GM19455 (cell line): ENCODE results near the gene BCL2L2.
"Not testable (repeated sequence)": the region's sequence is repeated elsewhere in the genome, so short reads cannot be mapped to it uniquely, and the experiment has no call there.

ENCODE experiments used
- ATAC-seq: cut with Tn5 transposase; IDR thresholded peaks from one replicate; pipeline ENCODE4 v1.9.1; 2021; ENCODE audit not compliant: unreplicated experiment

BCL2L2 gene

GRCh38 chr14:23322568-23323517 is 16.2 kb downstream of the BCL2L2 start:
- no peak for ATAC-seq

DNA sequence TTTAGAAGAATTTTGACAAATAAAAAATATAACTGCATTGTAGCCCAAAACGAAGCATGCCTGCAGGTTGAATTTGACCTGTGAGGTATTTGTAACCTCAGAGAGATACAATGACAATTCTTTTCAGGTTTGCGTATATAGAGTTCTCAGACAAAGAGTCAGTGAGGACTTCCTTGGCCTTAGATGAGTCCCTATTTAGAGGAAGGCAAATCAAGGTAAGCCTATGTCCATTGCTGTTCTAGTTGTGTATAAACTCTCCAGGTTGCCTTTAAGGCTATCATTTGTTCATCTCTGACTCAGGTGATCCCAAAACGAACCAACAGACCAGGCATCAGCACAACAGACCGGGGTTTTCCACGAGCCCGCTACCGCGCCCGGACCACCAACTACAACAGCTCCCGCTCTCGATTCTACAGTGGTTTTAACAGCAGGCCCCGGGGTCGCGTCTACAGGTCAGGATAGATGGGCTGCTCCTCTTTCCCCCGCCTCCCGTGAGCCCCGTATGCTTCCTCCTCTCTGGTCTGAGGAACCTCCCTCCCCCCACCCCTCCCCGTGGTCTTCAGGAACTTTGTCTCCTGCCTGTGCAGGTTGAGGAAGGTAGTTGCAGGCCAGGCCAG is 17.3 kb downstream of the BCL2L2 start:
- ATAC-seq: no peak

DNA sequence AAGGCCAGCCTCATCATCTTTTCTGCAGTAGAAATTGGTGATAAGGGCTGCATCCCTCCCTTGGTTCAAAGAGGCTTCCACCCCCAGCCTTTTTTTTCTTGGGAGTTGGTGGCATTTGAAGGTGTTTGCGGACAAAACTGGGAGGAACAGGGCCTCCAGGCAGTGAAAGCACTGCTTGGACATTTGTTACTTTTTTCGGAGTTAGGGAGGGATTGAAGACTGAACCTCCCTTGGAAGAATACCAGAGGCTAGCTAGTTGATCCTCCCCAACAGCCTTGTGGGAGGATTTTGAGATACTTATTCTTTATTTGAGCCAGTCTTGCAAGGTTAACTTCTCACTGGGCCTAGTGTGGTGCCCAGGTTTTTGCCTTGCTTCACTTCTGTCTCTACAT is 17.8 kb downstream of the BCL2L2 start:
- ATAC-seq: no peak

GRCh38 chr14:23324993-23325392 is 18.4 kb downstream of the BCL2L2 start:
- ATAC-seq: no peak

- ATAC-seq: not testable (repeated sequence)
Observed at GRCh38 chr14:23325746-23326145, 19.1 kb downstream of the BCL2L2 start.

- no peak for ATAC-seq
Observed at GRCh38 chr14:23326491-23327332, 20.1 kb downstream of the BCL2L2 start.

DNA sequence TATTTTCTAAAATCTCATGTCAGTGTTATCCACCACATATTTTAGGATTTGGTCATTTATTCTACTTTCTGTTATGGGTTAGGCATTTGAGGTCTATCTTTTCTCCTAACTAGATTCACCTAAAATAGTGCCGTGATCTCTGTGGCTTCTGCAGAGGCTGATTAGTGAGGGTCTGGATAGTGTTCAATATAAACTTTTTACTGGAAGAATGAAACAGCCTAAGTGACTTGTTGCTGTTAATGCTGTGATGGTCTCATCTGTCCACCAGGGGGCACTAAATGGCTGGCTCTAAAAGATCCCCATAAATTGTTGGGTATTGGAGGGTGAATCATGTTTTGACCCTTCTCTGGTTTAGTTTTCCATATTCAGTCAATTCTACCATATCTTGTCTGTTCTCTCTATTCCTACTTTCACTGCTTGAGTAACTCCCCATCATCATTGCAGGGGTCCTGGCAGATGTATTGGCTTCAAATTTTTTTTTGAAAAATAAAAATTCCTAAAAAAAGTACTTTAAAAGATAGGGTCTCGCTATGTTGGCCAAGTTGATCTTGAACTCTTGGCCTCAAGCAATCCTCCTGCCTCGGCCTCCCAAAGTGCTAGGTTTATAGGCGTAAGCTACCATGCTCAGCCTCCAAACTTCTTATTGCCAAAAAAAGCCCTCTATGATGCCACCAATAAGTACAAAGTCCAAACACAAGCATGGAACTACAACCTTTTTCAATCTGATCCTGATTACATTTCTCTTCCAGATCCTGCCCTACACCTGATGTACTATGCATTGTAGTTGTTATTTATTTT is 21.5 kb downstream of the BCL2L2 start:
- ATAC-seq: no peak

GRCh38 chr14:23335623-23336022 is 29.0 kb downstream of the BCL2L2 start:
- no peak for ATAC-seq

- no peak for ATAC-seq
Observed at GRCh38 chr14:23339506-23340268, 33.1 kb downstream of the BCL2L2 start.

- no peak for ATAC-seq
Observed at GRCh38 chr14:23344481-23344880, 37.8 kb downstream of the BCL2L2 start.

- ATAC-seq: no peak
Observed at GRCh38 chr14:23345987-23346692, 39.5 kb downstream of the BCL2L2 start.

- ATAC-seq: no peak
Observed at GRCh38 chr14:23346693-23347405, 40.2 kb downstream of the BCL2L2 start.

DNA sequence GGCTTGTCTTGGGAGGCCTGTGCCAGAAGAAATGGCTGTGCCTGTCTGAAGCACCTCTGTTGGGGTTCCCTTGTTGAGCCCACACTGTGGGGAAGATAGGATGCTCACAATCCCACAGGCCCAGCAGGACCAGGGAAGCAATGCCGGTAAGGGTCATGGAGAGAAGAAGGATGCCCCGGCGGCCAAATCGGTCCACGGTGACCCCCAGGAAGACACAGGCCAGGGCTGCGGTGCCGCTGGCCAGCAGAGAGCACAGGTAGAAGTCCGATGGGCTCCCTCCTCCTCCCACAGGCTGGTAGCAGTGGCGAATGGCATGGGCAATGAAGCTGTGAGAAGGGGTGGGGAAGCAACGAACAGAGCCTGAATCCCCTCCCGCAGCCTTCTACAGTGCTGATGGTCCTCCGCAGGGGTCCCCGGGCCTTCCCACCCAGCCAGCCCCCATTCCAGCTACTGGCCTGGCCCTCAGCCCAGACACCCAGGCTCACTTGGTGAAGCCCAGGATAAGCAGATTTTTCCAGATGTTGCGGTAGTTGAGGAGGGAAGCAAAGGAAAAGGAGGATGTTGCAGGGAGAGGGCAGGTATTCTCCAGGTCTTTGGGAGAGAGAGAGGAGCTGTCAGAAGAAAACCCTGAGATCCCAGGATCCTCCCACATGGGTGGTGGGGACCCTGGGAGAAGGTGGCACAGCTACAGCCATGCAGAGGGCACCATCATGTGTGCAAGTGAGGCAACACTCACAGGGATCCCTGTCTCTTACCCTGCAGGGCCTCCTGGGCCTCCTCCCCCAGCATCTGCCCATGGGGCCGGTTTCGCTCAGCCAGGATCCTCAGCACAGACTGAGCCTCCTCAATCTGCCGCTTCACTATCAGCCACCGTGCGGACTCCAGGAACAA is 41.0 kb downstream of the BCL2L2 start:
- no peak for ATAC-seq

GRCh38 chr14:23348297-23348655 is 41.6 kb downstream of the BCL2L2 start:
- ATAC-seq: no peak

DNA sequence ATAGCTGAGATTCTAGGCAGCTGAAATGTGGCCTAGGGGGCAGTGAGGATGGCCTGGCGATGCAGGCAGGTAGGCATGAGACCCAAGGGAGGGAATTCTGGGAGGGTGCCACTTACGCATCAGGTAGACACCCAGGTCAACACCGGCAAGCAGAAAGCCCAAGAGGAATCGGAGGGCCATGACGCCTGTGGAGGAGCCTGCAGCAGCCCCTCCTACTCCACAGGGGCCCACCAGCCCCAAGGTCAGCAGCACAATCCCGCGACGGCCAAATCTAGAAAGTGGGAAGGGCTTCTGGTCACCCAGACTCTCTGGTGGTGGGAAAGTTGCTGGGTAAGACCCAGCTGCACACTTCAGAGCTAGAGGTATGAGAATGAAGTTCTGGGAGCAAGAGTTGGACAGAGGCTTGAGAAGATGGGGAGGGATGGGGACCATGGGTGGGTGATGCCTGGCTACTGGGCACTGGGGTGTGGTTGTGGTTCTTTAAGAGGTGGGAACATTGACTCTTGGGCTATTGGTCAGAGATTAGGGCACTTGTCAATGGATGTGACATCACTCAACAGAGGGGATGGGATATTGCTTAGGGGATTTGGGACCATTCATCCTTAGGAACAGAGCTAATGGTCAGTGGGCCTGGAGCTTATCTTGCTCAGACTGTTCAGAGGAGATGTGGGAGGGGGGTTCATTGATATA is 42.7 kb downstream of the BCL2L2 start:
- no peak for ATAC-seq

GRCh38 chr14:23351681-23352505 is 45.3 kb downstream of the BCL2L2 start:
- no peak for ATAC-seq
